Measurements from ENCODE around the gene AMH.

- TF ChIP-seq CTCF (IDR thresholded peaks at IDR 0.05 in 8 of 11, conservative IDR thresholded peaks at IDR 0.05 in 3 of 11) (no peak), POLR2A (IDR thresholded peaks at IDR 0.05) (no peak)
Measured at GRCh38 chr19:2248136-2249009, 750 bp upstream of the AMH start.

Data from spleen (tissue), 7 donors.